Mesendoderm (in vitro differentiated cells): Measurements from ENCODE around the gene PRPS1.

Experiments used
- DNase-seq: peaks from one replicate; pipeline ENCODE4 v3.0.0; 2013
- H2AK5ac ChIP-seq: 2 replicates; pipeline ENCODE4 v1.6.1; 2013; ENCODE audit warnings: low read length, inconsistent platforms
- H2BK120ac ChIP-seq: 2 replicates; pipeline ENCODE4 v1.6.1; 2013; ENCODE audit warnings: low read depth, mild to moderate bottlenecking, low read length, moderate library complexity, mixed read lengths
- H2BK15ac ChIP-seq: replicated peaks from 2 replicates; pipeline ENCODE4 v1.6.1; 2013; ENCODE audit warnings: low read depth, mild to moderate bottlenecking, moderate library complexity
- H2BK5ac ChIP-seq: 2 replicates; pipeline ENCODE4 v1.6.1; 2013; ENCODE audit warnings: low read length, inconsistent platforms
- H3K18ac ChIP-seq: 2 replicates; pipeline ENCODE4 v1.6.1; 2013; ENCODE audit warnings: mild to moderate bottlenecking, low read length, mixed read lengths
- H3K23ac ChIP-seq: one replicate; pipeline ENCODE4 v1.6.1; 2013; ENCODE audit warnings: low read length
- H3K27ac ChIP-seq: 2 replicates; pipeline ENCODE4 v1.5.1; 2013; ENCODE audit warnings: low read depth, mild to moderate bottlenecking, inconsistent platforms, low read length, moderate library complexity
- H3K27me3 ChIP-seq: 2 replicates; pipeline ENCODE4 v1.6.1; 2013; ENCODE audit warnings: low read length, control low read depth, mild to moderate bottlenecking, inconsistent platforms; ENCODE audit not compliant: insufficient read depth, poor library complexity
- H3K36me3 ChIP-seq: 2 replicates; pipeline ENCODE4 v1.6.1; 2013; ENCODE audit warnings: low read length, inconsistent platforms; ENCODE audit not compliant: control insufficient read depth, insufficient read depth
- H3K4ac ChIP-seq: one replicate; pipeline ENCODE4 v1.6.1; 2013; ENCODE audit warnings: low read depth, mild to moderate bottlenecking, low read length, moderate library complexity
- H3K4me1 ChIP-seq: 2 replicates; pipeline ENCODE4 v1.6.1; 2013; ENCODE audit warnings: low read depth, low read length, inconsistent platforms; ENCODE audit not compliant: control insufficient read depth
- H3K4me2 ChIP-seq: 2 replicates; pipeline ENCODE4 v1.6.1; 2013; ENCODE audit warnings: low read length
- H3K4me3 ChIP-seq: 2 replicates; pipeline ENCODE4 v1.5.1; 2013; ENCODE audit warnings: mild to moderate bottlenecking, low read length
- H3K56ac ChIP-seq: one replicate; pipeline ENCODE4 v1.6.1; 2013; ENCODE audit warnings: low read length
- H3K79me1 ChIP-seq: 2 replicates; pipeline ENCODE4 v1.6.1; 2013; ENCODE audit warnings: low read length, inconsistent platforms
- H3K79me2 ChIP-seq: 2 replicates; pipeline ENCODE4 v1.6.1; 2013; ENCODE audit warnings: mild to moderate bottlenecking, low read length; ENCODE audit not compliant: control insufficient read depth, insufficient read depth
- H3K9ac ChIP-seq: 2 replicates; pipeline ENCODE4 v1.6.1; 2013; ENCODE audit warnings: low read length, inconsistent platforms
- H4K5ac ChIP-seq: one replicate; pipeline ENCODE4 v1.6.1; 2013; ENCODE audit warnings: low read length
- H4K8ac ChIP-seq: one replicate; pipeline ENCODE4 v1.6.1; 2013; ENCODE audit warnings: low read depth, mild to moderate bottlenecking, control low read depth, low read length, moderate library complexity
- WGBS: extraction: QIAGEN DNeasy Blood & Tissue Kit; methylation state at CpG from one replicate; pipeline ENCODE4 v1.1.7; 2013; ENCODE audit warnings: low lambda C conversion rate, missing lambda C conversion rate; ENCODE audit not compliant: insufficient coverage; ENCODE audit errors: extremely low coverage; 5-methylcytosine and 5-hydroxymethylcytosine counted together

Gene PRPS1

GRCh38 chrX:107700317-107700774 is 72.0 kb downstream of the PRPS1 start:
- no peak overlapping the region for H4K5ac ChIP-seq
- no peak overlapping the region for H3K56ac ChIP-seq
- no peaks in the 10 kb centered on the region for H3K4me1 ChIP-seq
- no peaks in the 10 kb centered on the region for H3K79me1 ChIP-seq
- H2AK5ac ChIP-seq = no peak overlapping the region
- no peak overlapping the region for H4K8ac ChIP-seq
- H3K4me3 ChIP-seq = no peak overlapping the region
- no peak overlapping the region for H3K27ac ChIP-seq
- no peak overlapping the region for H3K4me2 ChIP-seq
- H3K23ac ChIP-seq = no peak overlapping the region
- H3K27me3 ChIP-seq = no peaks in the 10 kb centered on the region
- H3K9ac ChIP-seq = no peak overlapping the region
- no peak overlapping the region for H2BK120ac ChIP-seq
- DNase-seq = no peak
- H3K18ac ChIP-seq = no peak overlapping the region
- no peak overlapping the region for H3K4ac ChIP-seq
- WGBS = no CpG with 5 or more reads among the region's 4 CpGs
- H2BK15ac ChIP-seq = no peak overlapping the region
- no peaks in the 10 kb centered on the region for H3K36me3 ChIP-seq
- H3K79me2 ChIP-seq = no peaks in the 10 kb centered on the region
- H2BK5ac ChIP-seq = no peak overlapping the region
